ENCODE data around the gene DYDC1.

The DYDC1 gene

DNA sequence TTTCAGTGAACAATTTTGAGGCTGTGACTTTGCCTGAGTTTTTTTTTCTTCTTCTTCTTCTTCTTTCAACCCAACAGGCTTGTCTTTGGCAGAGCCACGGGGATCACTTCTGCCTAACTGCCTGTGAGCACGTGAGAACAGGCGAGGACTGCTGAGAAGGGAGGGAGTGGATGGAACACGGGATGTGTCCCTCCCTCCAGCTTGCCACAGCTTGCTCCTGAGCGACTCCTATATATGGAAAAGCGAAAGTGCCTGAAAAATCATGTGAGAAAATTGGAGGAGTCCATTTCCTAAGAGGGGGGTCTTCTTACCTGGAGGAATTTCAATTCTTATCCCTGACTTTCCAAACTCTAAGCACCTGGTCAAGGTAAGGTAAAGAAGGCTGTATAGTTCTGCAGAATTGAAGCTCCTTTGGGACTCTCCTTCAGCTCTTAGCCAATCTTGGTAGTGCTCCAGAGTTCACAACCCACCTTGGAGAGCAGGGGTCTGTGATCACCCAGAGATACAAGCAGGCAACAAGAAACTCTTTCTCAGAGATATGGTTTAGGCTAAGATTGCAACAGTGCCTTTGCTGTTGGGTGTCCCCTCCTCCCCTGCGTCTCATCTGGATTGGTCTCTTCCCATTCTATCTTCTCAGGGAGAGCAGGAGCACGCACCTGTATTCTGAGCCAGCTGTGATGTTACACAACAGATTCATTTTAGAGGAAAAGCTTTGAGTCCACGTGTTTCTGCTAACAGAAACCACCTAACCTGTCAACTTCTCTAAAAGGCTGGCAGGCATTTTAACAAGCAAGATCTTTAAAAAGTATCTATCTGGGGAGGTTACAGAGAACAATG lies 66.9 kb downstream of the DYDC1 start, which contains the start of gene MAT1A:
MAT1A (minus strand) TSS at position 208 of the 837 bp plus-strand sequence. CDS start 235 bp downstream, outside the sequence.
- no peaks in the 10 kb centered on the region for H3K9me3 ChIP-seq (ENCODE audit: low read length)
- no peaks in the 10 kb centered on the region for H3K27me3 ChIP-seq (ENCODE audit: insufficient read depth, low read length)
- no peaks in the 10 kb centered on the region for H3K36me3 ChIP-seq (ENCODE audit: insufficient read depth, low read length)
- no peak within 1 kb of the TSS for H2AFZ ChIP-seq (ENCODE audit: low read depth, low read length)
- H3K4me1 ChIP-seq (ENCODE audit: insufficient read depth, low read length) = no peaks in the 10 kb centered on the region
- no peak within 1 kb of the TSS for H3K4me3 ChIP-seq (ENCODE audit: low read length)

- Histone ChIP-seq H3K27me3 (ENCODE audit: insufficient read depth, low read length) (no peaks in the 10 kb centered on the region), H3K36me3 (ENCODE audit: insufficient read depth, low read length) (no peaks in the 10 kb centered on the region), H3K4me3 (ENCODE audit: low read length) (no peak overlapping the region), H3K9me3 (ENCODE audit: low read length) (no peaks in the 10 kb centered on the region), H2AFZ (ENCODE audit: low read depth, low read length) (no peak overlapping the region), H3K4me1 (ENCODE audit: insufficient read depth, low read length) (no peaks in the 10 kb centered on the region)
These were observed 67.7 kb downstream of the DYDC1 start for GRCh38 chr10:80288849-80289248.

Measured in neuron (in vitro differentiated cells).